Omental fat pad (tissue), 4 donors: ENCODE results near the gene CEP164. TPM values are rescaled to one million over a fixed set of nuclear protein-coding genes. Genes with fewer than 3 reads are reported as not detected.

ENCODE experiments used
- ATAC-seq: fragments of 150-250 bp; one replicate; pipeline ENCODE4 v1.9.1; 2016; ENCODE audit warnings: mild to moderate bottlenecking, moderate library complexity; ENCODE audit not compliant: low FRiP score
- DNase-seq: peaks from one replicate; pipeline ENCODE4 v3.0.0-alpha.2; 2019; ENCODE audit warnings: low spot score
- total RNA-seq, 4 donors: library from RNA; depleted of rRNA; stranded (reverse); fragments of >200 nt; gene quantifications; one replicate each; pipeline ENCODE4 v1.1.0, GENCODE V29; 2016
- TF ChIP-seq, protein P1 (sequence below), 3 donors: fragments of 450-650 bp; IDR thresholded peaks; one replicate each; pipeline ENCODE4 v1.5.1; 2016 to 2017; ENCODE audit warnings: antibody characterized with exemption in 3 of 3, mild to moderate bottlenecking in 3 of 3, moderate library complexity in 2 of 3

The CEP164 gene
- total RNA-seq, 4 donors from 2014 or later: 15.1 to 20.3 (median 19.4) TPM

DNA sequence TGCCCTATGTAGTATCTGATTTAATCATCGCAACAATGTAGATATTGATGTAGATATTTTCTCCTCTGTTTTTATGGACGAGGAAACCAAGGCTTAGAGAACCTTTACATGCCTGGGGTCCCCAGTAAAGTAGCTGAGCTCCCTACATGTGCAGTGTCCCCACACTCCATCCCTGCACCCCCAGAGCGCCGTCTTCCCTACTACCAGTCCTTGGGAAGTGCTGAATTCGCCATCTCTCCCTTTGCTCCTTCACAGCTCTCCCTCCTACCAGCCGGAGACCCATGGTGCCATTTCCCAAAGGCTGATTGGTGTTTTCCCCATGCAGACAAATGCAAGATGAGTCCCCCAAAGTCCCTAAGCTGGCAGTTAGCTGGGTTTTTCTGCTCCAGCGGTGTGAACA is 86.0 kb downstream of the CEP164 start:
- TF ChIP-seq, protein P1, sequence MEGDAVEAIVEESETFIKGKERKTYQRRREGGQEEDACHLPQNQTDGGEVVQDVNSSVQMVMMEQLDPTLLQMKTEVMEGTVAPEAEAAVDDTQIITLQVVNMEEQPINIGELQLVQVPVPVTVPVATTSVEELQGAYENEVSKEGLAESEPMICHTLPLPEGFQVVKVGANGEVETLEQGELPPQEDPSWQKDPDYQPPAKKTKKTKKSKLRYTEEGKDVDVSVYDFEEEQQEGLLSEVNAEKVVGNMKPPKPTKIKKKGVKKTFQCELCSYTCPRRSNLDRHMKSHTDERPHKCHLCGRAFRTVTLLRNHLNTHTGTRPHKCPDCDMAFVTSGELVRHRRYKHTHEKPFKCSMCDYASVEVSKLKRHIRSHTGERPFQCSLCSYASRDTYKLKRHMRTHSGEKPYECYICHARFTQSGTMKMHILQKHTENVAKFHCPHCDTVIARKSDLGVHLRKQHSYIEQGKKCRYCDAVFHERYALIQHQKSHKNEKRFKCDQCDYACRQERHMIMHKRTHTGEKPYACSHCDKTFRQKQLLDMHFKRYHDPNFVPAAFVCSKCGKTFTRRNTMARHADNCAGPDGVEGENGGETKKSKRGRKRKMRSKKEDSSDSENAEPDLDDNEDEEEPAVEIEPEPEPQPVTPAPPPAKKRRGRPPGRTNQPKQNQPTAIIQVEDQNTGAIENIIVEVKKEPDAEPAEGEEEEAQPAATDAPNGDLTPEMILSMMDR (IDR thresholded peaks at IDR 0.05): no peak
- ATAC-seq (no peak), DNase-seq (no peak)

DNA sequence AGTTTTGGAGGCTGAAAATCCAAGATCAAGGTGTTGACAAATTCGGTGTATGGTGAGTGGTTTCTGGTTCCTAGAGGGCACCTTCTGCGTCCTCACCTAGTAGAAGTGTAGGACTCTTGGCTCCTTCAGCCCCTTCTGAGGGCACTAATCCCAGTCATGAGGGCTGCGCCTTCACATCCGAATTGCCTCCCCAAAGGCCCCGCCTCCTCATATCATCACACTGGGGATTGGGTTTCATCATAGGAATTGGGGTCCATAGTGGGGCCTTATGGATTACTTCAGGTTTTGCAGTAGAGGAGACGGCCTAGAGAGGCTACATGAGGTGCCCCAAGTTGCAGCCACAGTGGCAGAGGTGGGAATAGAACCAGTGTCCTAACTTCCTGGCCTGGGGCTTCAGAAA is 87.1 kb downstream of the CEP164 start:
- DNase-seq: no peak

DNA sequence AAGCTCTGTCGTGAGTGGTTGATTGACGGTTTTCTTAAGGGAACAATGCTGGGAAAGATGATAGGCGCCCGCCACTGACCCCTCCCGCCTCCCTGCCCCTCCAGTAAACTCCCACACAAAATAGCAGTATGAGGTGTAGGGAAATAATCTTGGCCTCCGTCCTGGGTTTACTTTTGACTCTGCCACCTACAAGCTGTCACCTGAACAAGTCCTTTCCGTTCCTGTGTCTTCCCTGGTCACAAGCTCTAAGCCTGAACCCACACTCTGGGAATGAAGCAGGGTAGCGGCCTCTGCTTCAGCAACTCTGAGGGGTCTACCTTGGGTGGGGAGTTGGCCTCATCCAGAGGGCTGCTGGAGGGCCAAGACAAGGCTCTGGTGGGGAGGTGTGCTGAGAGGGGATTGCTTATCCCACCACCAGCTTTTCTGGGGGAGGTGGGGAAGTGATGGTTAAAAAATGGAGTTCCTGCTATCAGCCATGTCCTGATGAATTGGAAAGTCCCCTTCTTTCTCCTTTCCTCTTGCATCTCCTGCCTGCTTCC is 87.8 kb downstream of the CEP164 start:
- DNase-seq (no peak), ATAC-seq (no peak)
- TF ChIP-seq, protein P1 (IDR thresholded peaks at IDR 0.05): no peak

More for the DNA sequence above, 87.1 kb downstream of the CEP164 start:
- TF ChIP-seq, protein P1 (IDR thresholded peaks at IDR 0.05): no peak
- no peak for ATAC-seq

DNA sequence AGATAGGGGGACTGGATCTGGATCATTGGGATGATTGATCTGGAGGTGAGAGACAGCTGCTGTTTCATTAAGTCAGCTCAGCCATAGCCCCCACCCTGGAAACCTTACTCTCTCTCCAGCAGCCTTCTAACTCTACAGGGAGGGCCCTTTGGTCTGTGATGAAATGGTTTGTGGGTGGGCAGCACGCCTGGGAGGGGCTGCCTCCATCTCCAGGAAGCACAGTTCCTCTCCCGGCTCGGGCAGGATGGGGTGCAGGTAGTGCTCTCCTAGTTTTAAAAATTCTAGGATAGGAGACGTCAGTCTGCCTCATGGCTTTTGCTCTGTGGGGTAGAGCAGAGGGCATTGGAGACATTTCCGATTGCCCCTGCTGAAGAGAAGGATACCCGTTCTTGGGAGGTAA is 89.7 kb downstream of the CEP164 start:
- TF ChIP-seq, protein P1 (IDR thresholded peaks at IDR 0.05): no peak
- no peak for DNase-seq
- ATAC-seq: no peak

DNA sequence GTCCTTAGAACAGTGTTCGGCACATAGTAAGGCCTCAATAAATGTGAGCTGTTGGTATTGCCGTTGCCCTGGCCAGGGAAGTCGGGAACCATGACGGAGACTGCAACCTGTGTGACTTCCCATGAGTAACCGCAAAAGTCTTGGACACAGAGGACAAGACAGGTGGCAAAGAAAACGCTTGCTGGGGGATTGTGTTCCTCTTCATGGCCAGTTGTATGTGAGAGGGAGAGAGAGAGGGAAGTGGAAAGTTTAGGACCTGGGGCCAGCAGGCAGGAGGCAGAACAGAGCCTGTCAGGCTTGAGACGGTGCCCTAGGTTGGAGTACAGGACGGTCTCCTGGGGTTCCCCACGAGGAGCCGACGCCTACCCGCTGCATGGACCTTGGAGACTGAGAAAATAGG is 90.2 kb downstream of the CEP164 start:
- ATAC-seq: no peak
- no peak for DNase-seq
- TF ChIP-seq, protein P1 (IDR thresholded peaks at IDR 0.05): no peak

GRCh38 chr11:117418737-117419481 is 91.3 kb downstream of the CEP164 start:
- TF ChIP-seq, protein P1 (IDR thresholded peaks at IDR 0.05): no peak
- ATAC-seq (no peak), DNase-seq (no peak)
